ENCODE measurements around the gene BCAT1. TPM values are rescaled to one million over a fixed set of nuclear protein-coding genes. Genes with fewer than 3 reads are reported as not detected.
A peak's percentile ranks its signal among the peaks of the same experiment; 100 is the strongest.

The BCAT1 gene
- total RNA-seq, 1 experiment from 2014 or later = 183 TPM

GRCh38 chr12:24864796-24865125 lies 84.1 kb downstream of the BCAT1 start:
- Histone ChIP-seq H3K4me3 (ENCODE audit: low read length) (no peak overlapping the region), H2AFZ (ENCODE audit: low read length) (no peak overlapping the region), H3K9me3 (ENCODE audit: low read length) (no peaks in the 10 kb centered on the region), H3K9ac (ENCODE audit: low read length) (no peak overlapping the region), H3K79me2 (ENCODE audit: low read length) (peaks cover 11% of the 10 kb centered on the region; the same call in 1 of the 2 replicates), H4K20me1 (ENCODE audit: insufficient read depth, low read depth, low read length) (no peaks in the 10 kb centered on the region), H3K27ac (ENCODE audit: low read length) (no peak overlapping the region), H3K9me2 (replicated peaks; ENCODE audit: insufficient read depth, low read length) (no peaks in the 10 kb centered on the region), H3K4me1 (ENCODE audit: low read length) (no peaks in the 10 kb centered on the region), H3K4me2 (ENCODE audit: low read depth, low read length, poor library complexity, severe bottlenecking) (no peak overlapping the region), H3K27me3 (ENCODE audit: low read length) (no peaks in the 10 kb centered on the region), H3K36me3 (ENCODE audit: insufficient read depth, low read length) (peaks cover 16% of the 10 kb centered on the region)
- no peak for DNase-seq

GRCh38 chr12:24861766-24862540 lies 86.9 kb downstream of the BCAT1 start:
- Histone ChIP-seq H2AFZ (ENCODE audit: low read length) (no peak overlapping the region), H4K20me1 (ENCODE audit: insufficient read depth, low read depth, low read length) (no peaks in the 10 kb centered on the region), H3K27me3 (ENCODE audit: low read length) (no peaks in the 10 kb centered on the region), H3K36me3 (ENCODE audit: insufficient read depth, low read length) (peaks cover 1% of the 10 kb centered on the region; the same call in 1 of the 2 replicates), H3K4me2 (ENCODE audit: low read depth, low read length, poor library complexity, severe bottlenecking) (no peak overlapping the region), H3K27ac (ENCODE audit: low read length) (no peak overlapping the region), H3K9ac (ENCODE audit: low read length) (no peak overlapping the region), H3K4me3 (ENCODE audit: low read length) (no peak overlapping the region), H3K4me1 (ENCODE audit: low read length) (no peaks in the 10 kb centered on the region), H3K9me2 (replicated peaks; ENCODE audit: insufficient read depth, low read length) (no peaks in the 10 kb centered on the region), H3K9me3 (ENCODE audit: low read length) (no peaks in the 10 kb centered on the region), H3K79me2 (ENCODE audit: low read length) (peaks cover 3% of the 10 kb centered on the region; the same call in 1 of the 2 replicates)
- DNase-seq = no peak

- Histone ChIP-seq H2AFZ (ENCODE audit: low read length) (no peak overlapping the region), H3K27ac (ENCODE audit: low read length) (no peak overlapping the region), H3K27me3 (ENCODE audit: low read length) (no peaks in the 10 kb centered on the region), H3K9ac (ENCODE audit: low read length) (no peak overlapping the region), H3K4me1 (ENCODE audit: low read length) (no peaks in the 10 kb centered on the region), H3K79me2 (ENCODE audit: low read length) (peaks cover 8% of the 10 kb centered on the region; the same call in 1 of the 2 replicates), H3K36me3 (ENCODE audit: insufficient read depth, low read length) (no peaks in the 10 kb centered on the region; the same call in 1 of the 2 replicates), H3K4me2 (ENCODE audit: low read depth, low read length, poor library complexity, severe bottlenecking) (no peak overlapping the region), H4K20me1 (ENCODE audit: insufficient read depth, low read depth, low read length) (no peaks in the 10 kb centered on the region), H3K4me3 (ENCODE audit: low read length) (no peak overlapping the region), H3K9me3 (ENCODE audit: low read length) (no peaks in the 10 kb centered on the region), H3K9me2 (replicated peaks; ENCODE audit: insufficient read depth, low read length) (no peaks in the 10 kb centered on the region)
- DNase-seq = no peak
Observed at GRCh38 chr12:24860546-24860945, 88.4 kb downstream of the BCAT1 start.

GRCh38 chr12:24856541-24856940 lies 92.4 kb downstream of the BCAT1 start:
- no peak overlapping the region for H3K4me2 ChIP-seq (ENCODE audit: low read depth, low read length, poor library complexity, severe bottlenecking)
- no peak overlapping the region for H3K27ac ChIP-seq (ENCODE audit: low read length)
- no peaks in the 10 kb centered on the region for H4K20me1 ChIP-seq (ENCODE audit: insufficient read depth, low read depth, low read length)
- H2AFZ ChIP-seq (ENCODE audit: low read length) = no peak overlapping the region
- H3K4me3 ChIP-seq (ENCODE audit: low read length) = no peak overlapping the region
- no peak overlapping the region for H3K9ac ChIP-seq (ENCODE audit: low read length)
- H3K36me3 ChIP-seq (ENCODE audit: insufficient read depth, low read length) = no peaks in the 10 kb centered on the region; the same call in 1 of the 2 replicates
- H3K27me3 ChIP-seq (ENCODE audit: low read length) = no peaks in the 10 kb centered on the region
- no peak for DNase-seq
- no peaks in the 10 kb centered on the region for H3K9me3 ChIP-seq (ENCODE audit: low read length)
- H3K79me2 ChIP-seq (ENCODE audit: low read length) = peaks cover 20% of the 10 kb centered on the region
- H3K4me1 ChIP-seq (ENCODE audit: low read length) = peaks cover 28% of the 10 kb centered on the region
- no peaks in the 10 kb centered on the region for H3K9me2 ChIP-seq (replicated peaks; ENCODE audit: insufficient read depth, low read length)

- H3K9me3 ChIP-seq (ENCODE audit: low read length) = no peaks in the 10 kb centered on the region
- no peaks in the 10 kb centered on the region; the same call in 1 of the 2 replicates for H3K36me3 ChIP-seq (ENCODE audit: insufficient read depth, low read length)
- no peak overlapping the region for H3K4me2 ChIP-seq (ENCODE audit: low read depth, low read length, poor library complexity, severe bottlenecking)
- no peak overlapping the region for H2AFZ ChIP-seq (ENCODE audit: low read length)
- H3K27me3 ChIP-seq (ENCODE audit: low read length) = no peaks in the 10 kb centered on the region
- H3K4me3 ChIP-seq (ENCODE audit: low read length) = no peak overlapping the region
- H3K27ac ChIP-seq (ENCODE audit: low read length) = no peak overlapping the region
- H3K4me1 ChIP-seq (ENCODE audit: low read length) = peaks cover 41% of the 10 kb centered on the region
- H4K20me1 ChIP-seq (ENCODE audit: insufficient read depth, low read depth, low read length) = no peaks in the 10 kb centered on the region
- H3K9ac ChIP-seq (ENCODE audit: low read length) = no peak overlapping the region
- DNase-seq = no peak
- H3K9me2 ChIP-seq (replicated peaks; ENCODE audit: insufficient read depth, low read length) = no peaks in the 10 kb centered on the region
- peaks cover 31% of the 10 kb centered on the region for H3K79me2 ChIP-seq (ENCODE audit: low read length)
Observed at GRCh38 chr12:24854908-24855307, 94.0 kb downstream of the BCAT1 start.

- Histone ChIP-seq H3K4me3 (ENCODE audit: low read length) (no peak overlapping the region), H2AFZ (ENCODE audit: low read length) (no peak overlapping the region), H3K27me3 (ENCODE audit: low read length) (no peaks in the 10 kb centered on the region), H3K79me2 (ENCODE audit: low read length) (peaks cover 31% of the 10 kb centered on the region), H3K27ac (ENCODE audit: low read length) (peak overlapping the region; percentile 12; the same call in 1 of the 2 replicates), H3K36me3 (ENCODE audit: insufficient read depth, low read length) (no peaks in the 10 kb centered on the region; the same call in 1 of the 2 replicates), H4K20me1 (ENCODE audit: insufficient read depth, low read depth, low read length) (no peaks in the 10 kb centered on the region), H3K9me3 (ENCODE audit: low read length) (no peaks in the 10 kb centered on the region), H3K9ac (ENCODE audit: low read length) (no peak overlapping the region), H3K4me1 (ENCODE audit: low read length) (peaks cover 49% of the 10 kb centered on the region), H3K9me2 (replicated peaks; ENCODE audit: insufficient read depth, low read length) (no peaks in the 10 kb centered on the region), H3K4me2 (ENCODE audit: low read depth, low read length, poor library complexity, severe bottlenecking) (no peak overlapping the region)
- peak; percentile 49 for DNase-seq
Observed at GRCh38 chr12:24854017-24854416, 94.9 kb downstream of the BCAT1 start.

GRCh38 chr12:24853588-24853987 lies 95.3 kb downstream of the BCAT1 start:
- no peak overlapping the region for H3K4me2 ChIP-seq (ENCODE audit: low read depth, low read length, poor library complexity, severe bottlenecking)
- H3K9me2 ChIP-seq (replicated peaks; ENCODE audit: insufficient read depth, low read length) = no peaks in the 10 kb centered on the region
- peaks cover 51% of the 10 kb centered on the region for H3K4me1 ChIP-seq (ENCODE audit: low read length)
- peaks cover 31% of the 10 kb centered on the region for H3K79me2 ChIP-seq (ENCODE audit: low read length)
- H3K27me3 ChIP-seq (ENCODE audit: low read length) = no peaks in the 10 kb centered on the region
- H4K20me1 ChIP-seq (ENCODE audit: insufficient read depth, low read depth, low read length) = no peaks in the 10 kb centered on the region
- no peaks in the 10 kb centered on the region; the same call in 1 of the 2 replicates for H3K36me3 ChIP-seq (ENCODE audit: insufficient read depth, low read length)
- no peaks in the 10 kb centered on the region for H3K9me3 ChIP-seq (ENCODE audit: low read length)
- H3K27ac ChIP-seq (ENCODE audit: low read length) = peak overlapping the region; percentile 12; the same call in 1 of the 2 replicates
- H3K4me3 ChIP-seq (ENCODE audit: low read length) = no peak overlapping the region
- DNase-seq = no peak
- H3K9ac ChIP-seq (ENCODE audit: low read length) = no peak overlapping the region
- H2AFZ ChIP-seq (ENCODE audit: low read length) = no peak overlapping the region

- H3K27me3 ChIP-seq (ENCODE audit: low read length) = no peaks in the 10 kb centered on the region
- no peak overlapping the region for H3K27ac ChIP-seq (ENCODE audit: low read length)
- H2AFZ ChIP-seq (ENCODE audit: low read length) = no peak overlapping the region
- H3K36me3 ChIP-seq (ENCODE audit: insufficient read depth, low read length) = no peaks in the 10 kb centered on the region
- no peak overlapping the region for H3K4me3 ChIP-seq (ENCODE audit: low read length)
- DNase-seq = no peak
- no peaks in the 10 kb centered on the region for H3K9me3 ChIP-seq (ENCODE audit: low read length)
- H3K4me1 ChIP-seq (ENCODE audit: low read length) = peaks cover 51% of the 10 kb centered on the region
- H3K4me2 ChIP-seq (ENCODE audit: low read depth, low read length, poor library complexity, severe bottlenecking) = no peak overlapping the region
- H3K9ac ChIP-seq (ENCODE audit: low read length) = no peak overlapping the region
- H3K9me2 ChIP-seq (replicated peaks; ENCODE audit: insufficient read depth, low read length) = no peaks in the 10 kb centered on the region
- peaks cover 31% of the 10 kb centered on the region for H3K79me2 ChIP-seq (ENCODE audit: low read length)
- H4K20me1 ChIP-seq (ENCODE audit: insufficient read depth, low read depth, low read length) = no peaks in the 10 kb centered on the region
Observed at GRCh38 chr12:24853094-24853493, 95.8 kb downstream of the BCAT1 start.

Measured in Karpas-422 (cell line).